HG02763 (cell line): ENCODE results near the gene ASTN2.

Source experiments
- ATAC-seq: cut with Tn5 transposase; IDR thresholded peaks from one replicate; pipeline ENCODE4 v1.9.1; 2021; ENCODE audit warnings: mild to moderate bottlenecking, moderate library complexity; ENCODE audit not compliant: unreplicated experiment

Gene ASTN2

DNA sequence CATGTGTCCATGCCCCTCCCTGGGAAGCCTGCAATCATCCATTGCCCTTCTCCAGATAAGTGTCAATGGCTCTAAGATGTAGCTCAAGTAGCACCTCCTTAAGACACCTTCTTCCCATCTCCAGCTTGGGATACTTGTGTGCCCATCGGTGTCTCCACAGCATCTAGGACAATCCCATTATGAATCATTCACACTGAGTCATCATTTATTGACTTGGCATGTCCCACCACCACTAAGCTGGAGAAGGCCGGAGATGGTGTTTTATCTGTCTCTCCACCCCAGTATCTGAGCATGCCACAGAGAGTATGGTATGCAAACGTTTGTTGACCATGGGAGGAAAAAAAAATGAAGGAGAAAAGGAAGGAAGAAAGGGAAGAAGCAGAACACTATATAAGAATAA is 385.5 kb downstream of the ASTN2 start:
- ATAC-seq: no peak

DNA sequence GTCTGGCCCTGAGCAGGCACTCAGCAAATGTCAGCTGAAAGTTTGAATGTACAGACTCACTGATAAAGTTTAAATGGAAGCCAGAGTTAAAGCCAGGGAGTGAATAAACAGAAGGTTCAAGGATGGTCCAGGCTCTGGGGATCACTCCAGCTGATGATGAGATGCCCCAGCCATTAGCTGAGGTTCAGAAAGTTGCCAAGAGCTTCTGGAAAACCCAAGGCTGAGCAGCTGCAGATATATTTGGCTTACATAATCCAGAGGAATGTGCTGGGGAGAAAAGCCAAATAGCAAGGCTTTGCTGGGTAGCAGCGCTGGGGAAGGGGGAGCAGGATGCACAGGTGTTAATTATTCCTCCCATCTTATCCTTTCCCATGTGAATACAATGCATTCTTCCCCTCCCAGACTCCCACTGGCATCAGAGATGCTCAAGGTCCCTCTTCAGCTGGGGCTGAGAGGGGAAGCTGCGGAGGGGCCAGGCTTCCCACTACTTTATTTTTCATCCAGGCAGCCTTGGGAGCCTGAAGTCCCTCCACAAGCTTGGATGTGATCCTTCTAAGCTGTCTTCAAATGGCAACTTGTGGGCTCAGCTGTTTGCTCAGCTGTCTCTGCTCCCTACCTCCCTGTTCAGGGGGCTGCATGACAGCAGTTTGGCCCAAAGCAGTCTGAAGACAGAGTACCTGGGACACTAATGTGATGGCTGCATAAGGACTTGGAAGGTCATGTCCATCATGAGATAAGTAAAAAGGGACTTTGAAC is 386.6 kb downstream of the ASTN2 start:
- ATAC-seq: no peak

DNA sequence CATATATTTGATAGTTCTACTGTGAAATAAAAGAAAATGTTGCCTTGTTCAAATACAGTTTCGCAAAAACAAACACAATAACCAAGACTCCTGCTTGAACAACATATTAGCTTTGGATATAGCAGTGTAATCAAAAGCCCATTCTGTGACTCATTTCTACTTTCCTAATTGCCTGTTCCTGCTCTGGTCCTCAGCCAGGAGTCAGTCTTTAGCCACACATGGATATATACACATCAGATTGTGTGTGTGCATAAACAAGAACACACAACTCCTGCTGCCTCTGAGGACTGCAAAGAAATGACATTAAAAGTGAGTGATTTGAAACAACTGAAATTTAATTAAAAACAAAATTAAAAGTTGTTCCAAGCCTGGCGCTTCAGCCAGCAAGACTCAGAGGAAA is 393.0 kb downstream of the ASTN2 start:
- no peak for ATAC-seq

DNA sequence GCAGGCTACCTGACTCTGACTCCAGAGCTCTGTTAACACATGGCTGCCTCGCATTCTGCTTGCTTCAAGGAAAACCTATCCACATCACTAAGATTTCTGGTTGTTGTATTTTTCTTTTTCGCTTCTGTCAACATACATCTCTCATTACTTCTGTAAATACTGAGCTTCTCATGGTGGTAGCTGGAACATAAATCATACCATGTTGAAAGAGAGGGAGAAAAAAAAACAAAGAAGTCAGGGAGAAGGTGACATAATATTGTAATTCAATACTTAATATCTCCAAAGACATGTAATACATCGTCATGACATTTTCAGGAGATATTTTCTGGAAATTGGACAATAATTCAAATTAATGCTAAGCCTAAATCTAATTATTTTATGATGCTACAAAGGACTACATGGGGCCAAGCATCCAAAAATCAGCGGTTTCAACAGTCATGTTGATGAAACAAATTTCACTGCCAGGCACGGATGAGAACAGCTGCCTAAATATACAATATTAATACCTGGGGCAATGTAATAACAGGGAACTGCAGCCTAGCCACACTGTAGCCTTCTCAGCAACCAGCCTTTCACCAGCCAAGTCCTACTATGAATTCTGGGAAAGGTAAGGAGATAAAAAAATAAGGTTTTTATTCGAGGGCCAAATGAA is 395.8 kb downstream of the ASTN2 start:
- no peak for ATAC-seq

DNA sequence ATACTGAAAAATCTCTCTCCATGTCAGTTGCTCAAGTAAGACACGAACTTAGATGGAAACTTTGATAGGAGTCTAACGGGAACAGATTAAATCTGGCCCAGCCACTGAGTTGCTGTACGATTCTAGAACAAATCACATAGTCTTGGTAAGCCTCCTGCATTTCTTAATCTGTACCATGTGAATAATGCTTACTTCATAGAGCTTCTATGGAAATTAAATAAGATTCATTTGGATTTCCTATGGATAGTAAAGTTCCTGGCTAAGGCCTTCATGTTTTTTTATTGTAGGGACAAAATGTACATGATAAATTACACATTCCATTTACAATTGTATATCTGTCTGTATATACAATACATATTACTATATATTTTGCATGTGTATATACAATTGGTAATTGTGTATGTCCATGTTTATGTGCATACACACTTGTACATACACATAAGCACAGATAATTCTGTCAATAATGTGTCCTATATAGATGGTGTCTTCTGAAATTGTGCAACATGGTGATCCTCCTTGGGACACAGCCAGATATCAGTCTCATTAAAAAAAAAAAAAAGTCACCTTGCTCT is 397.4 kb downstream of the ASTN2 start:
- no peak for ATAC-seq

DNA sequence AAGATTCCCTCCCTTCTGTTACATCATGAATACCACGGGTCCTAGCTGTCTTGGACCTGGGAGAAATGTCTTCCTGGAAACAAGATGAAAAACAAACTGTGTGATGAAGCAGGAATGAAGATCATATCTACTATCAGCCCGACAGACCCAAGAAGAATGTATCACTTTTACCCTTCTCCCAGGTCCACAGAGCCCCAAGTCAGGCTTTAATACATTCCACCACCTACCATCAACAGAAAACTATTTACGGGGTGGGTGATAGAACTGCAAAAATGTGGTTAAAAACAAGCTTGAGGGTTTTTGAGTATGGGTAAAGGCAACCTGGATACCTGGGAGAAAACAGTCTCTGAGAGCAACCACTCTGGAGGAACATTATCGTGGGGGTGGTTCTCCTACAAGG is 400.8 kb downstream of the ASTN2 start:
- ATAC-seq: no peak

DNA sequence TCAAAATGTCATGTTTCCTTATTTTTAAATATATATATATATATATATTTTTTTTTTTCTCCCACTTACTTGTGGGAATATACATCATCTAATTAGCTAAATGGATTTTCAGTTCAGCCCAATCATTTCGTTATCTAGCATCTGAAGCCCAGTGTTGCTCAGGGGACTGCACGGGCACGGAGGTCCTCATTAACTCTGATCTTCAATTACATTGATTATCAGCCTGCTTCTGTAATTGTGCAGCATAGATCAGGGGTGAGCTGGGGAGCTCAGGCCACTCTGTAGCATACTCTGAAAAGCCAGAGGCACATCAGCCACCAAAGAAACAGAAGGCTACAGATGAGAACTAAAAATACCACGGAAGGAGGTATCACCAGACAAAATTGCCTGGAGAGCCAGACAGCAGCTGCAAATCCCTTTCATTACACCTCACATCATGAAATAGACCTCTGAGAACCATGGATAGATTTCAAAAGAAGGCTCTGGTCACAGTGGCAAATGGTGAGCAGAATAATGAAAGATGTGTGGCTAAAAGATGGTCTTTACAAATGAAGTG is 401.3 kb downstream of the ASTN2 start:
- no peak for ATAC-seq

DNA sequence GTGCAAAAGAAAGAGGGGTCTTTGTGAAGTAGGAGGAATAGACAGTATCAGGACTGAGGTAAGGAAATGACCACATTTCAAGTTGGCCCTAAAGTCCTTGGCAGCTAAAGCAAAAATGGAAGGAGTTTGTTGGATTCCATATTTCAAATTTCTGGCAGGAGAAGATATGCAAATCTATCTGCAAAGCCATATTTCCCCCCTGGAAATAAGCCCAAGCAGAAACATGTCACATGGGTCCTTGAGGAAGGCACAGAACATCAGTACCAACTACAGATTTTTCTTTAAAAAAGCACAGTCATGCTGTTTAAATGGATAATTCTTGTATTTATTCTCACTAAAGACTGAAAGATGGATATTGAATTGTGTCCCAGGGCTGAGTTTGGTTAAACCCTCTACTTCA is 404.8 kb downstream of the ASTN2 start:
- no peak for ATAC-seq

DNA sequence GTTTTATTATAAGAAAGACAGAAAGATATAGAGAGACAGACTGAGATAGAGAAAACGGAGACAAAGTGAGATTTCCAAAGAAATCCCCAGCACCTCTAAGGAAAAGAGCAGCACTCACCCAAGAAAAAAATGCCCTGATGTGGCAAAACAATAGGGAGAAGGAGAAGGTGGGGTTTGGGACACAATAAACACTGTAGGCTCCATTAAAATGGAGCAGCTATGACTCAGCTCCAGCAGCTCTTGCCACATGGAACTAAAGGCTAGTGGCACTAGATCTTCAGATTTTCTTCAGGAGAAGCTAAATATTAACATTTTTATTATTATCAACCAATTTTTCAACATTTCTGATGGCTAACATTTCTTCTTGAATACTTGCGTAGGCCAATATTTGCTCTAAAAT is 406.0 kb downstream of the ASTN2 start:
- ATAC-seq: no peak

DNA sequence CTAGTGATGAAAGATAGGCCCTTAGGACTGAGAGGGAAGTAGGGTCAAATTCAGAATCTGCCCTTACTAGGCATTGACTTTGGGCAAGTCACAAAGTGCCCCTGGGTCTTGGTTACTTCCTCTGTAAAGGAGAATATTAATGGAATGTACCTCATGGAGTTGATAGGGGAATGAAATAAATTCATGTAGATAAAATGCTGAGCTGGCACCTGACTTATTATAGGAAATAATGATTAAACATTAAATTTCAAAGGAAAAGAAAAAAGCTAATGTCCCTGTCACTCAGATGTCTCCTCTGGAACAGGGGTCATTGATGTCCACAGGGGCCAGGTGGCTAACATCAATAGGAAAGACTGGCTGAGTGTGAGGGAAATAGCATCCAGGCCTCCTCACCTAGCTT is 406.4 kb downstream of the ASTN2 start:
- ATAC-seq: no peak

DNA sequence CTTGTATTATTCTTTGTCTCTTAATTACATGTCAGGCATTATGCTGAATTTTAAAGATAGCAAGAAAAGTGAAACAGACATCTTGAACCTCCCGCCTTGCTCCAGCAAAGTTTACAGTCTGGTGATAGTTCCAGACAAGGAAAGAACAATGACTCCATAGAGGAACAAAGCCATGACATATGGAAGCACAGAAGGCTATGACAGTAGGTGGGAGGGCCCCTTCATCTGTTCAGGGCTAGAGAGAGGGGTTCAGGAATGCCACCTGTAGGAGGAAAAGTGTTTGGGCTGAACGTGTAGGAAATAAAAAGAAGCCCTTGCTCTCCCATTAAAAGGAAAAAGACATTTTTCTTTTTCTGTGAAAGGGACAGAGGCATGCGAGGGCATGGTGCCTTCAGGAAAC is 412.2 kb downstream of the ASTN2 start:
- no peak for ATAC-seq

DNA sequence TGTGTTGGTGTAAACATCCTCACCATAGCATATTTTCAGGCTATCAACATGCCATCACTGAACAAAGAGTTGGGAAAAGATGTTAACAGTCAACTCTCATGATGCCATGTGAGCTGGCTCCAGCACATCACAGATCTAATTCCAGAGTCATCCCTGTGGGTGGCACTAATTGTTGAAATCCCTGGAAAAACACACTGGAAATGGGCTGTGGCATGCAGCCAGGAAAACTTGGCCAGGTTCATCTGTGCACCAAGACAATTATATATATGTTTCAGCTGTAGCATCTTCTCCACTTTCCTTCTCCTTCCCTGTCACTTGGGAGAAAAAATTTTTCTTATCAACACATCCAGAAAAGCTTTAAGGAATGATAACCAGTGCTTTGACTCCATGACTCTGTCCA is 414.0 kb downstream of the ASTN2 start:
- no peak for ATAC-seq

DNA sequence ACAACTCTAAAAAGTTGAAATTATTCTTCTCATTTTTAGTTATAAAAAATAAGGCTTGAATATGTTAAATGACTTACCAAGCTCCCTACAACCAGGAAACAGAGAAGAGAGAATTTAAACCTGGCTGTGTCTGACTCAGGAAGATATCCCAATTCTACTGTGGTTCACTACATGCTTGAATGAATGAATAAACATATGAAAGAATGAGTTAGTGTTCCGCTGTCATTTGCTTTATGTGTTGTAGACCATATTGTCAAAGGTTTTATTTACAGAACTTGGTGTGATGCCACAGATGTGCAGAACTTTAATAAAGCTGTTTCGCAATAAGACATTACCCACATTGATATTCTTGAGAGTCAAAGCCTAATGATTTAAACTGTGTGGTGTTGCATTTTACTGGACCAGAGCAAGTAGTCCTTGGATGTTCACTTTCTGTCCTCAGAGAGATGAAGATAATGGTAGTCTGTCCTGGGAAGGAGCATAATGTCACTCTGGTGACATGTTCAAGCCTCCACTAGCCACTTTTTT is 414.6 kb downstream of the ASTN2 start:
- ATAC-seq: no peak

DNA sequence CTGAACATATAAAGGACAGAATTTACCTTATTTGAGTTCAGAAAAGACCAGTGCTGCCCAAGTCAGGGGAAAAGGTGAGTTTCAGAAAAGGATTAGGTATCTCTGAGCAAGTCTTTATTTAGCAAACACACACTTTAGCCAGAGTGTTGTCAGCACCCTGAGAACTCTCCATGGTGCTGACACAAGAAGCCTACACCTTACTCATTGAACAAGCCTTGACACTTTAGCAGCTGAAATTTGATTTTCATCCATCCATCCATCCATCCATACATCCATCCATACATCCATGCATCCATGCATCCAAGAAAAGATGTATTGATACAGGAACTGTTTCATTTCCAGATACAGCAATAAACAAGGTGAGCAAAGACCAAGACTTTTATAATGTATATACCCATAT is 416.6 kb downstream of the ASTN2 start:
- ATAC-seq: no peak

DNA sequence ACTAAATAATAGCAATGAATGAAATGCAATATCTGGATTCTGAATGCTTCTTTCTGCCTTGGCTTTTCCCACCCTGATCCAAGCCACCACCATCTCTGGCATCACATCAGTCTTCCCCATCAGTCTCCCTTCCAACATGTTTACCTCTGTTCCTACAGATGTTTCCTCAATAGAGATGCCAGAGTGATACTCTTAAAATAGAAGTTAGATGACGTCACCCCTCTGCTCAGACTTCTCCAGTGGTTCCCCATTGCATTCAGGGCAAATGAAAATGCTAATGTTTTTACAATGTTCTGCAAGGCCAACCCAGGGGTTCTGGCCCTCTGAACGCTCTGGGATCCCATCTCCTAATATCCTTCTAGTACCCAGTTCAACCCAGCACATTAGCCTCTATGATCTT is 422.0 kb downstream of the ASTN2 start:
- no peak for ATAC-seq

DNA sequence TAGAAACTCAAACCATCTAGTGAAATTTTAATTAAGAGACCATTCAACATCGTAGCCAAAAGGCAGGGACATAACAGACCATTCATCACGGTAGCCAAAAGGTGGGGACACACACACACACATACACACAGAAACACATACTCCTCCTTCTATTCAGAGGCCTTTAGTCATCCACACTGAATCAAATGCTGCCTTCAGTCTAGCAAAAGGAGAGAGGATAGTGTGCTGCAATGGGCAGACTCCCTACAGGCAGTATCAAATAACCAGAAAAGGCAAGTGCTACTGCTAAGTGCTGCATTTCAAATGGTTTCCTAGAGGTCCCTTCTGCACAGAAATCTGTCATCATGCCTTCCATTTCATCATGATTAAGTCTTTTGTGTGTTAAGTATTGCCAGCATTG is 423.8 kb downstream of the ASTN2 start:
- ATAC-seq: no peak

DNA sequence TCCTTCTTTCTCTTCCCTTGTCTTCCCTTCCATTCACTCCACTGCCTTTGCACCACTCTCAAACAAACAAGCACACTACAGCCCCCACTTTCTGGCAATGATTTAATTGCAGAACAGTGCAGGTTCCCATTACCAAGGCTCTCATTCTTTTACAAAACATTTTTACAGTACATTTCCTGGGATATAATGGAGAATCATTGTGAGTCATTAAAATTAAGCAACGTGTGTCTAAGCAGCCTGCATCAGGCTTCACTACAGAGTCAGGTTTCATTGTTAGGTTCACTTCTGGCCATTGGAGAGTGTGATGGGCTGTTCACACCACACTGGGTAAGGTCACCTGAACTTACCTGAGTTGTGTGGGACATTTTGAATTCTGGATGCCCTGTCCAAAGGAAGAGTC is 424.3 kb downstream of the ASTN2 start:
- ATAC-seq: no peak

DNA sequence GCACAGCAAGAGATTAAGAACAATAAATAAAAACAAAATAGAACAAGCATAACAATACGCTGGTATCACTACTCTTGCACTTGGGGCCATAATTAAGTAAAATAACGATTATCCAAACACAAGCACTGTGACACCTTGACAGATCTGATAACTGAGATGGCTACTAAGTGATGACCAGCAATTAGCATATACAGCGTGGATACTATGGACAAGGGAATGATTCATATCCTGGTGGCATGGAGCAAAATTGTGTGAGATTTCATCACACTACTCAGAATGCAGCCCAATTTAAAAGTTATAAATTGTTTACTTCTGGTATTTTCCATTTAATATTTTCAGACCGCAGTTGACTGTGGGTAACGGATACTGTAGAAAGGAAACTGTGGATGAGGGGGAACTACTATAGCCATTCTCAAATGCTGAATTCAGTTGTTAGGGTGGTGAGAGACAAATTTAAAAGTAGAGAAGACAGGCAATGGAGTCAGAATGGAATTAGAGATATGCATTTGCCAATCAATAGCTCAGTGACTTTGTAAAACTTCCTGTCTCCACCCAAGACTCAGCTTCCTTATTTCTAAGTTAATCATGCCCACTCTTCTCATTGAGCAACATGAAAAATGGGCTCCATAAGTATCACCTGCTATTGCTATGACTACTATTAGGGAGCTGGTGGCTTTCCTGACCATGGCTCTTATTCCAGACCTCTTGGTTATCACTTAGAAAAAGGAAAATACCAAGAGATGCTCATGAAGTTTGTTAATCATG is 427.0 kb downstream of the ASTN2 start:
- ATAC-seq: no peak

DNA sequence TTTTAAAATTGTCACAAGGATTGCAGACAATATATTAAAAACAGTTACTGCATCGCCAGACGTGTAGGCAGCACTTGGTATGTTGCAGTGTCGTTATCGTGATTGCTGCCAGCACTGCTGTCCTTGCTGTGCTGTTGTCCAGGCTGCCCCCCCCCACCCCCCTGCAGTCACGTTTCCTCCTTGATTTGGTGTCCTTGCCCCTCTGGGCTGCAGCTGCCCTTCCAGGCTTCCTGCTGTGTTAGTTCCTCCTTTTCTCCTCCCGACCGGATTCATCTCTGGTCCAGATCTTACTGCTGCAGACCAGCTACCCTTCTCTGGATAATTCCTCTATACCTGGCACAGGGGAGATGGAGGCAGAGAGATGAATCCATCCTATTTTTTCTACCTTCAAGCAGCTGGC is 428.8 kb downstream of the ASTN2 start:
- ATAC-seq: no peak

DNA sequence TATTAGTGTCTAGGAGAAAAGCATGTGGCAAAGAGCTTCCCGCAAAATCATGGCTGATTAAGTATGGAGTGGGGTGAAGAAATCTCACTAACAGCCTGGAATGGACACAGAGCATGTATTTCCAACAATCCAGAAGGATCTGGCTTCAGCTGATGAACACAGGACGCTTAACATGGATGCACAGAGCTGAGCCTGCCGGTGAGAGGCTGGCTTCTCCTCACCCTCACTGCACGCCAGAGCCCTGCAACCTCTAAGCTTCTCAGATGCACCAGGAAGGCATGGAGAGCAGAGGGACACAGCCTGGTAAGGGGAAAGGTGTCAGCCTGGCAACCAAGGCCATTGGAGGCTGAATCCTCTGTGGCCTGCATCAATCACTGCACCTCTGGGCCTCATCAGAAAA is 429.3 kb downstream of the ASTN2 start:
- no peak for ATAC-seq

DNA sequence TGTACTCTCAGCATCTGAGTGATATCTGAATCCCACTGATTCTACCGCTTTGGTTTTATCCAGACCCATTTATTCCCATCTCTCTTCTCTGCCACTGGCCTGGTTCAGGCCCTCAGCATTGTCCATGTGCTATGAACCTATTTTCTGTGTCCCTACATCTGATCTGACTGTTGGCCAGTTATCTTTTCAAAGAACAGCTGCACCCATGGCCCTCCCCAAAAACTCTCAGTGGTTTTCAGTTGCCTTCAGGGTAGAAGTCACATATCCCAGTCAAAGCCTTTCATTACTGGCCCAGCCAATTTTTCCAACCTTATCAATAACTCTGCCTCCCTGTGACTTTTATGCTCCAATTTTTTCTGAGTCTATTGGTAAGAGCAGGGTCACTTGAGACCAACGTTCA is 430.7 kb downstream of the ASTN2 start:
- ATAC-seq: no peak
